Neural cell (in vitro differentiated cells): ENCODE results near the gene NCK1. TPM values are rescaled to one million over a fixed set of nuclear protein-coding genes. Genes with fewer than 3 reads are reported as not detected.

Experiments used
- H2AFZ ChIP-seq: fragments of 200-600, 300-800 bp; sonication (generic), shearing (Covaris generic); 2 replicates; pipeline ENCODE4 v1.6.0; 2014; ENCODE audit warnings: low read depth, mild to moderate bottlenecking, antibody characterized with exemption, low read length, moderate library complexity
- H3F3A ChIP-seq: fragments of 200-600 bp; shearing (Covaris generic); 2 replicates; pipeline ENCODE4 v1.6.1; 2016; ENCODE audit warnings: mild to moderate bottlenecking, moderate library complexity, mixed read lengths, antibody characterized with exemption, low read length; ENCODE audit not compliant: insufficient read depth, poor library complexity, severe bottlenecking
- H3K27ac ChIP-seq: fragments of 200-600, 300-800 bp; sonication (generic), shearing (Covaris generic); 2 replicates; pipeline ENCODE4 v1.5.1; 2014; ENCODE audit warnings: mild to moderate bottlenecking, low read length, moderate library complexity
- H3K27me3 ChIP-seq: fragments of 300-800, 200-600 bp; sonication (generic), shearing (Covaris generic); 2 replicates; pipeline ENCODE4 v1.6.0; 2014; ENCODE audit warnings: mild to moderate bottlenecking, low read depth, low read length, moderate library complexity; ENCODE audit not compliant: insufficient read depth
- H3K36me3 ChIP-seq: fragments of 300-800, 200-600 bp; sonication (generic), shearing (Covaris generic); 2 replicates; pipeline ENCODE4 v1.5.1; 2014; ENCODE audit warnings: mild to moderate bottlenecking, antibody characterized with exemption, low read length, moderate library complexity; ENCODE audit not compliant: insufficient read depth
- H3K4me2 ChIP-seq: fragments of 300-800, 200-600 bp; sonication (generic), shearing (Covaris generic); 2 replicates; pipeline ENCODE4 v1.6.0; 2014; ENCODE audit warnings: mild to moderate bottlenecking, low read length
- H3K4me3 ChIP-seq: fragments of 300-800, 200-600 bp; sonication (generic), shearing (Covaris generic); 2 replicates; pipeline ENCODE4 v1.5.1; 2014; ENCODE audit warnings: mild to moderate bottlenecking, low read length, moderate library complexity
- H3K79me2 ChIP-seq: fragments of 200-600 bp; shearing (Covaris generic); replicated peaks from 2 replicates; pipeline ENCODE4 v1.6.0; 2014; ENCODE audit warnings: mild to moderate bottlenecking, low read length, moderate library complexity; ENCODE audit not compliant: insufficient read depth
- H3K9ac ChIP-seq: fragments of 300-800, 200-600 bp; sonication (generic), shearing (Covaris generic); 2 replicates; pipeline ENCODE4 v1.6.1; 2016; ENCODE audit warnings: mild to moderate bottlenecking, low read length, mixed read lengths
- H3K9me2 ChIP-seq: fragments of 200-600 bp; shearing (Covaris generic); 2 replicates; pipeline ENCODE4 v1.6.1; 2016; ENCODE audit warnings: mild to moderate bottlenecking, low read length, mixed read lengths; ENCODE audit not compliant: insufficient read depth
- H3K9me3 ChIP-seq: fragments of 200-600, 300-800 bp; sonication (generic), shearing (Covaris generic); 2 replicates; pipeline ENCODE4 v1.6.1; 2016; ENCODE audit warnings: mild to moderate bottlenecking, mixed run types, low read length, moderate library complexity, mixed read lengths
- H4K20me1 ChIP-seq: fragments of 200-600 bp; shearing (Covaris generic); 2 replicates; pipeline ENCODE4 v1.6.1; 2016; ENCODE audit warnings: mild to moderate bottlenecking, mixed run types; ENCODE audit not compliant: insufficient read depth
- CTCF ChIP-seq: fragments of 450-650 bp; IDR thresholded peaks from 2 replicates; pipeline ENCODE4 v1.5.1; 2014; ENCODE audit warnings: antibody characterized with exemption, mild to moderate bottlenecking, moderate library complexity; ENCODE audit not compliant: poor library complexity, severe bottlenecking
- EP300 ChIP-seq: fragments of 450-650 bp; conservative IDR thresholded peaks from 2 replicates; pipeline ENCODE4 v1.6.1; 2014; ENCODE audit warnings: antibody characterized with exemption, mild to moderate bottlenecking, moderate library complexity; ENCODE audit not compliant: poor library complexity, severe bottlenecking
- EZH2 ChIP-seq: fragments of 200-600, 300-800 bp; shearing (Covaris generic), sonication (generic); IDR thresholded peaks from 2 replicates; pipeline ENCODE4 v1.6.1; 2014; ENCODE audit warnings: antibody characterized with exemption, low read length, borderline replicate concordance, mild to moderate bottlenecking; ENCODE audit not compliant: insufficient read depth, poor library complexity, severe bottlenecking
- MXI1 ChIP-seq: fragments of 450-650 bp; conservative IDR thresholded peaks from 2 replicates; pipeline ENCODE4 v1.6.1; 2014; ENCODE audit warnings: antibody characterized with exemption, mild to moderate bottlenecking; ENCODE audit not compliant: poor library complexity, severe bottlenecking
- POLR2AphosphoS5 ChIP-seq: IDR thresholded peaks from 2 replicates; pipeline ENCODE4 v1.6.1; 2012
- RAD21 ChIP-seq: fragments of 450-650 bp; conservative IDR thresholded peaks from 2 replicates; pipeline ENCODE4 v1.6.1; 2014; ENCODE audit warnings: antibody characterized with exemption, mild to moderate bottlenecking, moderate library complexity
- SMC3 ChIP-seq: fragments of 450-650 bp; conservative IDR thresholded peaks from 2 replicates; pipeline ENCODE4 v1.6.1; 2014; ENCODE audit warnings: antibody characterized with exemption, mild to moderate bottlenecking, moderate library complexity; ENCODE audit not compliant: poor library complexity
- TAF1 ChIP-seq: IDR thresholded peaks from 2 replicates; pipeline ENCODE4 v1.6.1; 2012; ENCODE audit warnings: low read depth
- polyA plus RNA-seq: library from polyadenylated mRNA; depleted of rRNA; stranded (reverse); fragments of >200 nt; gene quantifications from 2 replicates; pipeline ENCODE4 v1.2.3, GENCODE V29; 2014
- TF ChIP-seq, protein P1 (sequence below): IDR thresholded peaks from 2 replicates; pipeline ENCODE4 v1.6.1; 2012; ENCODE audit warnings: borderline replicate concordance

The NCK1 gene
- polyA plus RNA-seq, 1 donor from 2014 or later, result 21.5 TPM

DNA sequence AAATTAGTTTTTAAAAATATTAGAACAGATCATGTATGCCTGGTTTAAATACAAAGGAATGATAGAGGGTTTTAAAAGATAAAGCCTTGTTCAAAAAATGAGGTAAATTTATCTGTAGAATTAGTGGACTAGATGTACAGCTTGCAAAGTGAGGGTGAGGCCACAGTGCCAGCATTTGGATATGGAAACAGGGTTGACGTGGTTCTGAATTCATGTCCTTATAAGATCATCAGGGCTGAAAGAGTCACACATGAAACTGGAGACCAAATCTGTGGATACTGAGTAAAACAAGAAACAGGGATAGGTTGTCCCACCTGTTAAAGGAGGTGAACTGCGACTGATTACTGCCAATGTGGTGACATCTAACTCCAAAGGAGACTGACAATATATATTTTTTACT is 46.3 kb downstream of the NCK1 start:
- peaks cover 19% of the 10 kb centered on the region for H3K79me2 ChIP-seq
- no peaks in the 10 kb centered on the region for H3K27me3 ChIP-seq
- no peaks in the 10 kb centered on the region for H3K36me3 ChIP-seq
- no peaks in the 10 kb centered on the region for H3F3A ChIP-seq
- peaks cover 5% of the 10 kb centered on the region for H3K9me3 ChIP-seq
- TF ChIP-seq, protein P1, sequence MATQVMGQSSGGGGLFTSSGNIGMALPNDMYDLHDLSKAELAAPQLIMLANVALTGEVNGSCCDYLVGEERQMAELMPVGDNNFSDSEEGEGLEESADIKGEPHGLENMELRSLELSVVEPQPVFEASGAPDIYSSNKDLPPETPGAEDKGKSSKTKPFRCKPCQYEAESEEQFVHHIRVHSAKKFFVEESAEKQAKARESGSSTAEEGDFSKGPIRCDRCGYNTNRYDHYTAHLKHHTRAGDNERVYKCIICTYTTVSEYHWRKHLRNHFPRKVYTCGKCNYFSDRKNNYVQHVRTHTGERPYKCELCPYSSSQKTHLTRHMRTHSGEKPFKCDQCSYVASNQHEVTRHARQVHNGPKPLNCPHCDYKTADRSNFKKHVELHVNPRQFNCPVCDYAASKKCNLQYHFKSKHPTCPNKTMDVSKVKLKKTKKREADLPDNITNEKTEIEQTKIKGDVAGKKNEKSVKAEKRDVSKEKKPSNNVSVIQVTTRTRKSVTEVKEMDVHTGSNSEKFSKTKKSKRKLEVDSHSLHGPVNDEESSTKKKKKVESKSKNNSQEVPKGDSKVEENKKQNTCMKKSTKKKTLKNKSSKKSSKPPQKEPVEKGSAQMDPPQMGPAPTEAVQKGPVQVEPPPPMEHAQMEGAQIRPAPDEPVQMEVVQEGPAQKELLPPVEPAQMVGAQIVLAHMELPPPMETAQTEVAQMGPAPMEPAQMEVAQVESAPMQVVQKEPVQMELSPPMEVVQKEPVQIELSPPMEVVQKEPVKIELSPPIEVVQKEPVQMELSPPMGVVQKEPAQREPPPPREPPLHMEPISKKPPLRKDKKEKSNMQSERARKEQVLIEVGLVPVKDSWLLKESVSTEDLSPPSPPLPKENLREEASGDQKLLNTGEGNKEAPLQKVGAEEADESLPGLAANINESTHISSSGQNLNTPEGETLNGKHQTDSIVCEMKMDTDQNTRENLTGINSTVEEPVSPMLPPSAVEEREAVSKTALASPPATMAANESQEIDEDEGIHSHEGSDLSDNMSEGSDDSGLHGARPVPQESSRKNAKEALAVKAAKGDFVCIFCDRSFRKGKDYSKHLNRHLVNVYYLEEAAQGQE, result no peak
- no peaks in the 10 kb centered on the region for H3K9me2 ChIP-seq
- no peak overlapping the region for H2AFZ ChIP-seq
- no peak overlapping the region for H3K9ac ChIP-seq
- H3K4me2 ChIP-seq, result no peak overlapping the region
- no peak overlapping the region for H3K4me3 ChIP-seq
- H3K27ac ChIP-seq, result no peak overlapping the region
- H4K20me1 ChIP-seq, result no peaks in the 10 kb centered on the region

DNA sequence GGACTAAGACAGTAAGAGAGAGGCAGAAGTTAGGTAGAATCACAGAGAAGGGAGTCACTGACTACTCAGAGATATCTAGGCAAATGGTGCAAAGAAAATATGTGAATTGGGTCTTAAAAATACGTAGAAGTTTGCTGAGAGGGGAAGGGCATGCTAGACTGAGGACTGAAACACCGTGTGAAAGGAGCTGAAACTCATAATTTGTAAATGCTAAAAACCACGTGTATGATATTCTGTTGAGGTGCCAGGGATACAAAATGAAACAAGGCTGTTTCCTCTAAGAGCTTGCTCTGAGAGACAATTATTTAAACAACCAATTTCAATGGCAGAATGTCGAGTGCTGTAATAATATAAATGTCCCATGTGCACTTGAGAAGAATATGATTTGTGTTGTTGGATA is 47.2 kb downstream of the NCK1 start:
- Histone ChIP-seq H3K4me2 (no peak overlapping the region), H3K36me3 (no peaks in the 10 kb centered on the region), H2AFZ (no peak overlapping the region), H3K9me3 (peaks cover 5% of the 10 kb centered on the region), H3K4me3 (no peak overlapping the region), H3K9me2 (no peaks in the 10 kb centered on the region), H3K9ac (no peak overlapping the region), H3F3A (no peaks in the 10 kb centered on the region), H3K27ac (no peak overlapping the region), H3K79me2 (peaks cover 19% of the 10 kb centered on the region), H3K27me3 (no peaks in the 10 kb centered on the region), H4K20me1 (no peaks in the 10 kb centered on the region)
- TF ChIP-seq, protein P1, result no peak
- TF ChIP-seq MXI1 (no peak), EP300 (no peak), EZH2 (no peak), TAF1 (no peak), CTCF (no peak), SMC3 (no peak), RAD21 (no peak), POLR2AphosphoS5 (no peak)
